Measurements from ENCODE around the gene COL4A2.

DNA sequence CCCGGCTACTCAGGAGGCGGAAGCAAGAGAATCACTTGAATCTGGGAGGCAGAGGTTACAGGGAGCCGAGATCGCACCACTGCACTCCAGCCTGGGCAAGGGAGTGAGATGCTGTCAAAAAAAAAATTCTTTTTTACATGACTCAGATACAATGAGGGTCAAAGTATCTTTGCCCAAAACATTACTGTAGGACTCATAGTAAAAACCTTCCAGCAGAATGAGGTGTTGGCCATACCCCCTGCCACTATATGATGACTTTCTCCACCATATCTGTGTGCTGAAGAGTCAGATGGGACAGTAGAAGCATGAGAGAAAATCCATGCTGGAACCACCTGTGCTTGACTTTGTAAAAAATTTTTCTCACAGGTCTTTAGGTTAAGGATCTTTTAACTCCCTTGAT, 86.7 kb downstream of the COL4A2 start:
- no peak for TF ChIP-seq EZH2phosphoT487 (IDR thresholded peaks at IDR 0.05; ENCODE audit: borderline replicate concordance, low read length)
- TF ChIP-seq, protein P1, sequence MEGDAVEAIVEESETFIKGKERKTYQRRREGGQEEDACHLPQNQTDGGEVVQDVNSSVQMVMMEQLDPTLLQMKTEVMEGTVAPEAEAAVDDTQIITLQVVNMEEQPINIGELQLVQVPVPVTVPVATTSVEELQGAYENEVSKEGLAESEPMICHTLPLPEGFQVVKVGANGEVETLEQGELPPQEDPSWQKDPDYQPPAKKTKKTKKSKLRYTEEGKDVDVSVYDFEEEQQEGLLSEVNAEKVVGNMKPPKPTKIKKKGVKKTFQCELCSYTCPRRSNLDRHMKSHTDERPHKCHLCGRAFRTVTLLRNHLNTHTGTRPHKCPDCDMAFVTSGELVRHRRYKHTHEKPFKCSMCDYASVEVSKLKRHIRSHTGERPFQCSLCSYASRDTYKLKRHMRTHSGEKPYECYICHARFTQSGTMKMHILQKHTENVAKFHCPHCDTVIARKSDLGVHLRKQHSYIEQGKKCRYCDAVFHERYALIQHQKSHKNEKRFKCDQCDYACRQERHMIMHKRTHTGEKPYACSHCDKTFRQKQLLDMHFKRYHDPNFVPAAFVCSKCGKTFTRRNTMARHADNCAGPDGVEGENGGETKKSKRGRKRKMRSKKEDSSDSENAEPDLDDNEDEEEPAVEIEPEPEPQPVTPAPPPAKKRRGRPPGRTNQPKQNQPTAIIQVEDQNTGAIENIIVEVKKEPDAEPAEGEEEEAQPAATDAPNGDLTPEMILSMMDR (conservative IDR thresholded peaks at IDR 0.05; ENCODE audit: low read depth, low read length), result no peak
